ENCODE measurements around the gene FBXO9.

DNA sequence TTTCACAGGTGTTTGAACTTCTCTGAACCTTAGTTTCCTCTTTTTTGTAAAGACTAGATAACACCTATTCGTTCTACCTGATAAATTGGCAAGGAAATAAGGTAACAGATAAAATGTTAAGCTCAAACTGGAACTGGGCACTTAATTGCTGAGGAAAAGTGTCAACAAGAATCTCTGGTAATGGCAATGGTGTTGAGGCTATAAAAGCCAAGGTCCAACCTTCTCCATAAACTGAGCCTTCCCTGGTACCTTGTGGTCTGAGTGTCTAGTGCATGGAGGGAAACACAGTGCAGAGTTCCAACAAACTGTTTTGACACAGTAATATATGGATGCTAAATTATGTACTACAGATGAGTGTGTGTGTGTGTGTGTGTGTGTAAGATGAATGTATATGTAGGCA lies 36.7 kb upstream of the FBXO9 start:
- TF ChIP-seq JUN (IDR thresholded peaks at IDR 0.05) = no peak
- TF ChIP-seq, protein P1, sequence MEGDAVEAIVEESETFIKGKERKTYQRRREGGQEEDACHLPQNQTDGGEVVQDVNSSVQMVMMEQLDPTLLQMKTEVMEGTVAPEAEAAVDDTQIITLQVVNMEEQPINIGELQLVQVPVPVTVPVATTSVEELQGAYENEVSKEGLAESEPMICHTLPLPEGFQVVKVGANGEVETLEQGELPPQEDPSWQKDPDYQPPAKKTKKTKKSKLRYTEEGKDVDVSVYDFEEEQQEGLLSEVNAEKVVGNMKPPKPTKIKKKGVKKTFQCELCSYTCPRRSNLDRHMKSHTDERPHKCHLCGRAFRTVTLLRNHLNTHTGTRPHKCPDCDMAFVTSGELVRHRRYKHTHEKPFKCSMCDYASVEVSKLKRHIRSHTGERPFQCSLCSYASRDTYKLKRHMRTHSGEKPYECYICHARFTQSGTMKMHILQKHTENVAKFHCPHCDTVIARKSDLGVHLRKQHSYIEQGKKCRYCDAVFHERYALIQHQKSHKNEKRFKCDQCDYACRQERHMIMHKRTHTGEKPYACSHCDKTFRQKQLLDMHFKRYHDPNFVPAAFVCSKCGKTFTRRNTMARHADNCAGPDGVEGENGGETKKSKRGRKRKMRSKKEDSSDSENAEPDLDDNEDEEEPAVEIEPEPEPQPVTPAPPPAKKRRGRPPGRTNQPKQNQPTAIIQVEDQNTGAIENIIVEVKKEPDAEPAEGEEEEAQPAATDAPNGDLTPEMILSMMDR (IDR thresholded peaks at IDR 0.05) = no peak
- TF ChIP-seq EP300 (IDR thresholded peaks at IDR 0.05) = no peak
- no peak for TF ChIP-seq TP53 (CRISPR knock-in tag; IDR thresholded peaks at IDR 0.05)
- TF ChIP-seq, protein P2, sequence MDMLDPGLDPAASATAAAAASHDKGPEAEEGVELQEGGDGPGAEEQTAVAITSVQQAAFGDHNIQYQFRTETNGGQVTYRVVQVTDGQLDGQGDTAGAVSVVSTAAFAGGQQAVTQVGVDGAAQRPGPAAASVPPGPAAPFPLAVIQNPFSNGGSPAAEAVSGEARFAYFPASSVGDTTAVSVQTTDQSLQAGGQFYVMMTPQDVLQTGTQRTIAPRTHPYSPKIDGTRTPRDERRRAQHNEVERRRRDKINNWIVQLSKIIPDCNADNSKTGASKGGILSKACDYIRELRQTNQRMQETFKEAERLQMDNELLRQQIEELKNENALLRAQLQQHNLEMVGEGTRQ (IDR thresholded peaks at IDR 0.05) = no peak
- no peak for TF ChIP-seq RARB (CRISPR knock-in tag; IDR thresholded peaks at IDR 0.05)
- TF ChIP-seq SMC3 (IDR thresholded peaks at IDR 0.05) = no peak
- TF ChIP-seq POLR2A (IDR thresholded peaks at IDR 0.05; ENCODE audit: low read length) = no peak
- TF ChIP-seq EHMT2 (IDR thresholded peaks at IDR 0.05; ENCODE audit: low read depth) = no peak
- no peak for TF ChIP-seq CHD2 (IDR thresholded peaks at IDR 0.05; ENCODE audit: low read length, partially characterized antibody)
